Activated gamma-delta T cell treated with Interleukin-2 at 50 U/mL for 16 hours (primary cell): ENCODE data around the gene LLGL1.

Experiments used
- DNase-seq: peaks from one replicate; pipeline ENCODE4 v3.0.0-alpha.2; 2020

The LLGL1 gene

DNA sequence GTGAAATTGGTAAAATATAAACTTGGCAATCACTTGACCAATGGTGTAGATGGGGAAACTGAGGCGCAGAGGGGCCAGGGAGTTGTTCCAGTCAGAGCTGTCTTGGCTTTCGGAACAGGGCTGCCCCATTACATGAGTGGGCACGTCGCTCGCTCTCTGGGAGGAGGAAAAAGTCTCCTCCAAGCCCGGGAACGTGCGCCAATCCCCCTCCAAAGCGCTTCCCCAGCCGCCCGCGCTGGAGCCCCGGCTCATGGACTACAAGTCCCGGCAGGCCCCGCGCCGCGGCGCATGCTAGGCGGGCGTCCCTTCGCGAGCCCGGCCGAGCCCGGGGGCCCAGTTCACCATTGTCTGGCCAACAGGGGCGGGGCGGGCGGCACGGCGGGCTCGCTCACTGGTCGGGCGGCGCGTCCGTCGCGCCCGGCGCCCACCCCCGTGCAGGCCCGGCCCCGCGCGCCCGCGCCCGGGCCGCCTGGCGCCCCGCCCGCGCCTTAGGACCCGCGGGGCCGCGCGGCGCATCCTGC is at the start of gene LLGL1:
TSS of gene LLGL1 (plus strand) at position 515 of the 521 bp plus-strand sequence. CDS start 48 bp downstream, outside the sequence.
- peak; percentile 97 for DNase-seq

- DNase-seq, result no peak
These were observed 49.3 kb upstream of the LLGL1 start for GRCh38 chr17:18176176-18176575.

- no peak for DNase-seq
These were observed 48.3 kb upstream of the LLGL1 start for GRCh38 chr17:18177133-18177532.

GRCh38 chr17:18177722-18178121 is 47.7 kb upstream of the LLGL1 start:
- no peak for DNase-seq

- no peak for DNase-seq
These were observed 46.2 kb upstream of the LLGL1 start for GRCh38 chr17:18179196-18179595.

- no peak for DNase-seq
These were observed 45.6 kb upstream of the LLGL1 start for GRCh38 chr17:18179804-18180203.

DNA sequence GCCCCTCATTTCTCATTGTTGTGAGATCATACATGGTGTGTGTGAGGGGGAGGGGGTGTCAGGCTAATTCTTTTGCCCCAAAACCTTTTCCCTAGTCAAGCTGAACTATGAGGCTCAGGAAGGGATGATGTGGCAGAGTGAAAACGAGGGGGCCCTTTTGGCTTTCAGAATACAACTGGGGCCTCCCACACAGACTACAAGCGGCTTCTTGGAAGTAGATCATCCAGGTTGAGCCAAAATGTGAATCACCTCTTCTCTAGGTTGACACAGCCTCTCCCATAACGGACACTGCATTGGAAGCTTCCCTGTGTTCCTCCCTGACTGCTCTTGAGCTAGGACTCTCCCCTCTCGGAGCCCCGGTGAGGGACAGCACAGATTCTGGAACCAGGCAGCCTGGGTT is 44.1 kb upstream of the LLGL1 start:
- no peak for DNase-seq

- DNase-seq, result no peak
These were observed 43.1 kb upstream of the LLGL1 start for GRCh38 chr17:18182110-18182977.

GRCh38 chr17:18182978-18183333 is 42.5 kb upstream of the LLGL1 start:
- peak; percentile 80 for DNase-seq

DNA sequence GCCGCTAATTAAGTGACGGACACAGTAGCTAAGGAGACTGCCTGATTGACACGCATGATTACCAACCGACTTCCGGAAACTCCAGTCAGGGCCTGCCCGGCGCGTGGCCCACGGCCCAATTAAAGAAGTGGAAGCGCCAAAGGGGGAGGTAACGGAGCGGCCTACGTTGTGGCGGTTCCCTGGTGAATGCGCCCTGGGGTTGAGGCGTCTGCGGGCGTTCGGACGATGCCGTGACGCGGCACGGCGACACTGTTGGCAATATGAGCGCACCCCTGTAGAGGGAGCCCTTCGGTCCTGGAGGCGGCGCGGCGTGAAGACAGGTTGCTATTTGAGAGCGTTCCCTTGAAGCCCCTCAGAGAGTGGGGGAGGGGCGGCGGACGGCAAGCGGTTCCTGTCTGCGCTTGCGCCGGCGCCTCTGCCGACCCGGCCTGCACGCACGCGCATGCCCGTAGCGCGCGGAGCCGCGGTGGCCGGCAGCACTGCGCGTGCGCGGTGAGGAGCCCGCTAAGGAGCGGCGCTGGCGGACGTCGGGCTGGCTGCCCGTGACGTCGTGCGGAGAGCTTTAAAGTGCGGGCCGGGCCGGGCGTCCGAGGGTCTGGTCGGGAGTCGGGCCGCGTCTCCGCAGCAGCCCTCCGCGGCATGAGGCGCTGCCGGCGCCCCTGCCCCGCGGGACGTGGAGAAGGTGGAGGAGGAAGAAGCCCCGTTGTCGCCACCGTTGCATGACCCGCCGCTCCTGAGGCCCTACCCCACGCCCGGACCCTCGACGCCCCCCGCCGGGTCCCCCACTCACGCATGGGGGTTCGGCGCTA is 41.9 kb upstream of the LLGL1 start, which contains the start of gene ALKBH5:
TSS of gene ALKBH5 (plus strand) at position 495 of the 809 bp plus-strand sequence. CDS start 416 bp downstream, outside the sequence.
- DNase-seq, result peak; percentile 97

DNA sequence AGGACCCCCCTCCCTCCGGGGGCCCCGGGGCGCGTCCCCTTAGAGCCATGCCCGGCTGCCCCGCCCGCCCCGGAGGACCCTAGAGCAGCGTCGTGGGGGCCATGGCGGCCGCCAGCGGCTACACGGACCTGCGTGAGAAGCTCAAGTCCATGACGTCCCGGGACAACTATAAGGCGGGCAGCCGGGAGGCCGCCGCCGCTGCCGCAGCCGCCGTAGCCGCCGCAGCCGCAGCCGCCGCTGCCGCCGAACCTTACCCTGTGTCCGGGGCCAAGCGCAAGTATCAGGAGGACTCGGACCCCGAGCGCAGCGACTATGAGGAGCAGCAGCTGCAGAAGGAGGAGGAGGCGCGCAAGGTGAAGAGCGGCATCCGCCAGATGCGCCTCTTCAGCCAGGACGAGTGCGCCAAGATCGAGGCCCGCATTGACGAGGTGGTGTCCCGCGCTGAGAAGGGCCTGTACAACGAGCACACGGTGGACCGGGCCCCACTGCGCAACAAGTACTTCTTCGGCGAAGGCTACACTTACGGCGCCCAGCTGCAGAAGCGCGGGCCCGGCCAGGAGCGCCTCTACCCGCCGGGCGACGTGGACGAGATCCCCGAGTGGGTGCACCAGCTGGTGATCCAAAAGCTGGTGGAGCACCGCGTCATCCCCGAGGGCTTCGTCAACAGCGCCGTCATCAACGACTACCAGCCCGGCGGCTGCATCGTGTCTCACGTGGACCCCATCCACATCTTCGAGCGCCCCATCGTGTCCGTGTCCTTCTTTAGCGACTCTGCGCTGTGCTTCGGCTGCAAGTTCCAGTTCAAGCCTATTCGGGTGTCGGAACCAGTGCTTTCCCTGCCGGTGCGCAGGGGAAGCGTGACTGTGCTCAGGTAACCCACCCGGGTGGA is 41.0 kb upstream of the LLGL1 start:
- peak; percentile 53 for DNase-seq

DNA sequence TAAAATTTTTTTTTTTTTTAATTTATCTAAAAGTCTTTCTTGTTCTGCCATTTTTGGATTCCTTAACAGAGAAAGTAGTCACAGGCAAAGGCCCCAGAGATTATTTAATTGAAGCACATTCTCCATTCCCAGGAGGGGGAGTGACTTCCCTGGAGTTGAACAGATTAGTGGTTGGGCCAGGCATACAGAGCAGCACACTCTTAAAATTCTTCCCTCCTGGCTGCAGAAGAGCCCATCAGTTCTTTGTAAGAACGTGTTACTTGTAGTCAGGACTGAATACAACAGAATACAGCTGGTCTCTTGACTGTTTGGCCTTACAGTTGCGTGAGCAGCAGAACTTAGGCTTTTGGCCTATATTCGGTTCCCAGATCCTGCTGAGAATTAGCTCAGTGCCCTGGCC is 40.0 kb upstream of the LLGL1 start:
- no peak for DNase-seq

GRCh38 chr17:18185832-18186626 is 39.4 kb upstream of the LLGL1 start:
- DNase-seq, result no peak

GRCh38 chr17:18186627-18186982 is 38.8 kb upstream of the LLGL1 start:
- no peak for DNase-seq

- DNase-seq, result no peak
These were observed 38.2 kb upstream of the LLGL1 start for GRCh38 chr17:18187226-18187625.

DNA sequence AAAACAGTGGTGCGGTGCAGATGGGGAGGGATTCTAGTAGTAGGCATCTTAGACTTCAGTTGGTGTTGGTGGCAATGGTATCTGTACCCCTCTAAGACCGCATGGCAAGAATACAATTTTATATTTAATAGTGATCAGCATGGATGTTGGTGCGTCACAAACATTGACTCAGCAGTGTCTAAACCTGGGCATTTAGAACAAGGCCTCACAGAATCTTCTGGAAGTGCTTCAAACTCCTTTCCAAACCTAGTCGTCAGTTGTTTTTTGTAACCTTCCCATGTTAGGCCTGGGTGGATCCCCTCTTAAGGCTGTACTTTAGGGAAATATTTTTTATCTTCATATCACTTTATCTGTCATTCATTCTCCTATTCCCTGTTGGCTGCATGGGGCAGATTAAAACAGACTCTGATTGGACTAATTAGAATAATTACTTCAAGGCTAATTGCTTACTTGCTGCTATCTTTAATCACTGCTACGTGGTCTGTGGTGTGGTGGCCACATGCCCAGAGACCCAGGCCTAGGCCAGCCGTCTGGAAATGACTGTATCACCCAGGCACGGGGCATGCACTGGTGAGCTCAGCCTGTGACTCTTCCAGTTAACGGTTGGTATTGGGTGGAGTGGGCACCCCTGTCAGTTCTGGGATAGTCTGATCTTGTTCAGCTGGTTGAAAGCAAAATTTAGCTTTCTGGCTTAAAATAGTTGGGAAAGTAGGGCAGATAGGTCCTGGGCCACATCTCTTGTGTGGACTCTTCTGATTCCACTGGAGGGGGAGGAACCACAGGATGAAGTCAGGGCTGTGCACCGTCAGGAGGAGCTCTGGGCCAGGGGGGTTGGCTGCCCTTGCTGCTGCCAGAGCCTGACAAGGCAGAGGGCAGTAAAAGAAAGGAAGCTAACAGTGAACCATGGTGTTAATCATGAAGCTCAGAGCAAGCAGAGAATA is 37.3 kb upstream of the LLGL1 start:
- no peak for DNase-seq

- no peak for DNase-seq
These were observed 34.7 kb upstream of the LLGL1 start for GRCh38 chr17:18190628-18191235.

GRCh38 chr17:18191236-18191667 is 34.2 kb upstream of the LLGL1 start:
- no peak for DNase-seq

GRCh38 chr17:18191967-18192366 is 33.5 kb upstream of the LLGL1 start:
- DNase-seq, result no peak

DNA sequence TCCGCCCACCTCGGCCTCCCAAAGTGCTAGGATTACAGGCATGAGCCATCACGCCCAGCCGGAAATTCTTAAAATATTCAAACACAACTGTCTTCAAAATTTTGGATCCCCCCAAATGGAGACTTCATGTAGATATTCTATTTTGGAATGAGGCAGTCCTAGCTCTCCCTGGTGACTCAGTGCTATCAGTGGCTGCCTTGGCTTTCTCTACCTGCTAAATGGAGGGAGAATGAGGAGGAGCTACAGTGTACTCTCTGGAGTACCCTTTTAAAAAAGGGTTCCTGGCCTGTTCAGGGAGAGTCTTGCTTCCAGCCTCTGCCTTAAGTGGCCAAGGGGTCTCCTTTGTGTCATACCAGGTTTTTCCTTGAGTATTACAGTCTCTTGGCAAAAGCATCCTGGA is 31.0 kb upstream of the LLGL1 start:
- DNase-seq, result no peak
